Posterior cingulate gyrus (tissue), 11 donors: ENCODE results near the gene HLA-DQB1.
"Not testable (repeated sequence)": the region's sequence is repeated elsewhere in the genome, so short reads cannot be mapped to it uniquely, and the experiment has no call there.

Experiments
- DNase-seq, 10 donors: peaks; one replicate each; pipeline versions ENCODE4 v3.0.0 to v3.0.0-alpha.2; 2020 to 2021; ENCODE audit warnings: mixed read lengths in 3 of 10
- intact Hi-C: fragments of 100-400 bp; cut with DNase I; formaldehyde crosslinking; loops from one replicate; pipeline ENCODE4 v1.15.1; 2023

HLA-DQB1 gene

GRCh38 chr6:32664827-32665362 lies 1.6 kb downstream of the HLA-DQB1 start:
- DNase-seq: peak in 4 of 10 donors; percentile 21 to 48 (median 30)
- intact Hi-C loops: no loop called here

- DNase-seq: no peak
- intact Hi-C loops: no loop called here
Observed at GRCh38 chr6:32664354-32664753, 2.1 kb downstream of the HLA-DQB1 start.

- intact Hi-C loops: no loop called here
- DNase-seq: no peak
Observed at GRCh38 chr6:32662836-32663235, 3.6 kb downstream of the HLA-DQB1 start.

GRCh38 chr6:32662099-32662498 lies 4.4 kb downstream of the HLA-DQB1 start:
- intact Hi-C loops: no loop called here
- no peak for DNase-seq

GRCh38 chr6:32659856-32660595 lies 6.4 kb downstream of the HLA-DQB1 start:
- intact Hi-C loops: no loop called here
- peak in 1 of 10 donors; percentile 22 for DNase-seq

GRCh38 chr6:32658268-32658897 lies 8.1 kb downstream of the HLA-DQB1 start:
- intact Hi-C loops: no loop called here
- no peak for DNase-seq

GRCh38 chr6:32657819-32658218 lies 8.6 kb downstream of the HLA-DQB1 start:
- DNase-seq, intact Hi-C loops: not testable (repeated sequence)

- intact Hi-C loops, DNase-seq: not testable (repeated sequence)
Observed at GRCh38 chr6:32657329-32657728, 9.1 kb downstream of the HLA-DQB1 start.

- intact Hi-C loops: no loop called here
Observed at GRCh38 chr6:32655203-32655710, 11.2 kb downstream of the HLA-DQB1 start.

GRCh38 chr6:32645047-32645703 lies 21.3 kb downstream of the HLA-DQB1 start:
- DNase-seq: no peak
- intact Hi-C loops: no loop called here

More at GRCh38 chr6:32655203-32655710, 11.2 kb downstream of the HLA-DQB1 start:
- DNase-seq: no peak

GRCh38 chr6:32643904-32644303 lies 22.6 kb downstream of the HLA-DQB1 start:
- no peak for DNase-seq
- intact Hi-C loops: no loop called here

GRCh38 chr6:32642720-32643106 lies 23.7 kb downstream of the HLA-DQB1 start:
- DNase-seq: no peak
- intact Hi-C loops: no loop called here

- intact Hi-C loops, DNase-seq: not testable (repeated sequence)
Observed at GRCh38 chr6:32641785-32642719, 24.4 kb downstream of the HLA-DQB1 start.

GRCh38 chr6:32641122-32641521 lies 25.3 kb downstream of the HLA-DQB1 start:
- intact Hi-C loops: no loop called here
- no peak for DNase-seq

GRCh38 chr6:32639440-32640394 lies 26.7 kb downstream of the HLA-DQB1 start:
- intact Hi-C loops: no loop called here
- DNase-seq: no peak

GRCh38 chr6:32638532-32639219 lies 27.8 kb downstream of the HLA-DQB1 start:
- DNase-seq: no peak
- intact Hi-C loops: no loop called here

GRCh38 chr6:32637883-32638282 lies 28.6 kb downstream of the HLA-DQB1 start:
- intact Hi-C loops: no loop called here
- no peak for DNase-seq

- DNase-seq: no peak
- intact Hi-C loops: no loop called here
Observed at GRCh38 chr6:32637219-32637880, 29.1 kb downstream of the HLA-DQB1 start, which contains the start of gene HLA-DQA1. Gene HLA-DQA1 (plus strand): TSS chr6:32637406. CDS start chr6:32637459, 53 bp downstream.
